ENCODE results near the gene DPEP2.

Gene DPEP2

GRCh38 chr16:67948015-67948414 lies 51.3 kb downstream of the DPEP2 start:
- no peak overlapping the region for H4K91ac ChIP-seq (ENCODE audit: low read length)
- H3K14ac ChIP-seq (ENCODE audit: low read length in 2 of 2), result no peak overlapping the region
- H2AFZ ChIP-seq (ENCODE audit: low read depth, low read length), result no peak overlapping the region
- H3K79me1 ChIP-seq (replicated peaks; ENCODE audit: low read length, poor library complexity, severe bottlenecking), result peaks cover 55% of the 10 kb centered on the region
- no peaks in the 10 kb centered on the region for H3K9me3 ChIP-seq (ENCODE audit: control insufficient read depth, low read length)
- H3K23ac ChIP-seq (ENCODE audit: low read length in 2 of 2), result no peak overlapping the region
- H2BK120ac ChIP-seq (ENCODE audit: low read depth, low read length), result no peak overlapping the region
- H3K27me3 ChIP-seq (ENCODE audit: control insufficient read depth in 1 of 2, insufficient read depth in 1 of 2, low read length in 2 of 2), result no peaks in the 10 kb centered on the region
- H3K4me1 ChIP-seq (ENCODE audit: control insufficient read depth, insufficient read depth, low read depth, low read length), result peaks cover 16% of the 10 kb centered on the region
- no peak overlapping the region for H3K18ac ChIP-seq (ENCODE audit: low read depth in 1 of 2, low read length in 2 of 2)
- no peak overlapping the region for H4K8ac ChIP-seq (ENCODE audit: low read length)
- 98% methylated on average over 15 of the region's 15 CpGs for WGBS
- H3K4ac ChIP-seq (ENCODE audit: low read depth in 1 of 2, low read length in 2 of 2), result no peak overlapping the region
- DNase-seq, result no peak
- no peak overlapping the region for H3K27ac ChIP-seq (ENCODE audit: low read length, poor library complexity, severe bottlenecking)
- H2AK5ac ChIP-seq (ENCODE audit: low read length, severe bottlenecking), result no peak overlapping the region
- H2BK5ac ChIP-seq (ENCODE audit: low read depth, low read length, poor library complexity, severe bottlenecking), result no peak overlapping the region
- H3K4me2 ChIP-seq (ENCODE audit: low read length, poor library complexity, severe bottlenecking), result no peak overlapping the region
- peaks cover 89 to 99% of the 10 kb centered on the region in 2 experiments for H3K36me3 ChIP-seq (ENCODE audit: control insufficient read depth in 1 of 2, insufficient read depth in 2 of 2, low read depth in 1 of 2, low read length in 2 of 2)
- no peak overlapping the region for H3K4me3 ChIP-seq (ENCODE audit: insufficient read depth in 1 of 2, low read depth in 1 of 2, low read length in 2 of 2)
- no peak overlapping the region for H2BK15ac ChIP-seq (ENCODE audit: low read depth, poor library complexity, severe bottlenecking)
- H3K9ac ChIP-seq (ENCODE audit: low read length), result no peak overlapping the region
- H2BK12ac ChIP-seq (ENCODE audit: low read length in 2 of 2), result no peak overlapping the region

- no peaks in the 10 kb centered on the region for H3K27me3 ChIP-seq (ENCODE audit: control insufficient read depth in 1 of 2, insufficient read depth in 1 of 2, low read length in 2 of 2)
- H3K4me2 ChIP-seq (ENCODE audit: low read length, poor library complexity, severe bottlenecking), result no peak overlapping the region
- peaks cover 93 to 99% of the 10 kb centered on the region in 2 experiments for H3K36me3 ChIP-seq (ENCODE audit: control insufficient read depth in 1 of 2, insufficient read depth in 2 of 2, low read depth in 1 of 2, low read length in 2 of 2)
- DNase-seq, result no peak
- H2AK5ac ChIP-seq (ENCODE audit: low read length, severe bottlenecking), result no peak overlapping the region
- no peak overlapping the region for H2BK120ac ChIP-seq (ENCODE audit: low read depth, low read length)
- H3K23ac ChIP-seq (ENCODE audit: low read length in 2 of 2), result no peak overlapping the region
- 97% methylated on average over 28 of the region's 28 CpGs for WGBS
- H3K4me3 ChIP-seq (ENCODE audit: insufficient read depth in 1 of 2, low read depth in 1 of 2, low read length in 2 of 2), result no peak overlapping the region
- no peak overlapping the region for H4K91ac ChIP-seq (ENCODE audit: low read length)
- no peak overlapping the region for H3K18ac ChIP-seq (ENCODE audit: low read depth in 1 of 2, low read length in 2 of 2)
- H4K8ac ChIP-seq (ENCODE audit: low read length), result no peak overlapping the region
- H3K4me1 ChIP-seq (ENCODE audit: control insufficient read depth, insufficient read depth, low read depth, low read length), result peaks cover 18% of the 10 kb centered on the region
- H3K9ac ChIP-seq (ENCODE audit: low read length), result no peak overlapping the region
- H3K79me1 ChIP-seq (replicated peaks; ENCODE audit: low read length, poor library complexity, severe bottlenecking), result peaks cover 56% of the 10 kb centered on the region
- no peak overlapping the region for H2BK5ac ChIP-seq (ENCODE audit: low read depth, low read length, poor library complexity, severe bottlenecking)
- H3K14ac ChIP-seq (ENCODE audit: low read length in 2 of 2), result no peak overlapping the region
- no peak overlapping the region for H3K4ac ChIP-seq (ENCODE audit: low read depth in 1 of 2, low read length in 2 of 2)
- no peak overlapping the region for H2BK15ac ChIP-seq (ENCODE audit: low read depth, poor library complexity, severe bottlenecking)
- no peaks in the 10 kb centered on the region for H3K9me3 ChIP-seq (ENCODE audit: control insufficient read depth, low read length)
- H2BK12ac ChIP-seq (ENCODE audit: low read length in 2 of 2), result no peak overlapping the region
- no peak overlapping the region for H3K27ac ChIP-seq (ENCODE audit: low read length, poor library complexity, severe bottlenecking)
- H2AFZ ChIP-seq (ENCODE audit: low read depth, low read length), result no peak overlapping the region
These were observed 52.2 kb downstream of the DPEP2 start for GRCh38 chr16:67946966-67947558.

GRCh38 chr16:67946128-67946569 lies 53.1 kb downstream of the DPEP2 start:
- 97% methylated on average over 18 of the region's 20 CpGs for WGBS
- Histone ChIP-seq H3K14ac (ENCODE audit: low read length in 2 of 2) (no peak overlapping the region), H3K79me1 (replicated peaks; ENCODE audit: low read length, poor library complexity, severe bottlenecking) (peaks cover 53% of the 10 kb centered on the region), H3K36me3 (ENCODE audit: control insufficient read depth in 1 of 2, insufficient read depth in 2 of 2, low read depth in 1 of 2, low read length in 2 of 2) (peaks cover 93 to 99% of the 10 kb centered on the region in 2 experiments), H4K8ac (ENCODE audit: low read length) (peak overlapping the region; percentile 25), H4K91ac (ENCODE audit: low read length) (peak overlapping the region; percentile 12), H3K18ac (ENCODE audit: low read depth in 1 of 2, low read length in 2 of 2) (no peak overlapping the region), H3K4me2 (ENCODE audit: low read length, poor library complexity, severe bottlenecking) (no peak overlapping the region), H2BK120ac (ENCODE audit: low read depth, low read length) (no peak overlapping the region), H3K4me1 (ENCODE audit: control insufficient read depth, insufficient read depth, low read depth, low read length) (peaks cover 18% of the 10 kb centered on the region), H2BK12ac (ENCODE audit: low read length in 2 of 2) (no peak overlapping the region), H3K4ac (ENCODE audit: low read depth in 1 of 2, low read length in 2 of 2) (no peak overlapping the region), H3K27ac (ENCODE audit: low read length, poor library complexity, severe bottlenecking) (no peak overlapping the region), H3K9me3 (ENCODE audit: control insufficient read depth, low read length) (no peaks in the 10 kb centered on the region), H2AK5ac (ENCODE audit: low read length, severe bottlenecking) (no peak overlapping the region), H2BK15ac (ENCODE audit: low read depth, poor library complexity, severe bottlenecking) (no peak overlapping the region), H3K4me3 (ENCODE audit: insufficient read depth in 1 of 2, low read depth in 1 of 2, low read length in 2 of 2) (no peak overlapping the region), H2BK5ac (ENCODE audit: low read depth, low read length, poor library complexity, severe bottlenecking) (no peak overlapping the region), H3K9ac (ENCODE audit: low read length) (no peak overlapping the region), H3K27me3 (ENCODE audit: control insufficient read depth in 1 of 2, insufficient read depth in 1 of 2, low read length in 2 of 2) (no peaks in the 10 kb centered on the region), H3K23ac (ENCODE audit: low read length in 2 of 2) (no peak overlapping the region), H2AFZ (ENCODE audit: low read depth, low read length) (no peak overlapping the region)
- no peak for DNase-seq

- no peak overlapping the region for H3K4me2 ChIP-seq (ENCODE audit: low read length, poor library complexity, severe bottlenecking)
- no peak overlapping the region for H4K8ac ChIP-seq (ENCODE audit: low read length)
- H2BK12ac ChIP-seq (ENCODE audit: low read length in 2 of 2), result no peak overlapping the region
- H3K4me3 ChIP-seq (ENCODE audit: insufficient read depth in 1 of 2, low read depth in 1 of 2, low read length in 2 of 2), result no peak overlapping the region
- no peaks in the 10 kb centered on the region for H3K9me3 ChIP-seq (ENCODE audit: control insufficient read depth, low read length)
- H3K4me1 ChIP-seq (ENCODE audit: control insufficient read depth, insufficient read depth, low read depth, low read length), result peaks cover 18% of the 10 kb centered on the region
- H2BK15ac ChIP-seq (ENCODE audit: low read depth, poor library complexity, severe bottlenecking), result no peak overlapping the region
- DNase-seq, result no peak
- no peak overlapping the region for H2BK5ac ChIP-seq (ENCODE audit: low read depth, low read length, poor library complexity, severe bottlenecking)
- no peak overlapping the region for H3K23ac ChIP-seq (ENCODE audit: low read length in 2 of 2)
- H3K27me3 ChIP-seq (ENCODE audit: control insufficient read depth in 1 of 2, insufficient read depth in 1 of 2, low read length in 2 of 2), result no peaks in the 10 kb centered on the region
- no peak overlapping the region for H2BK120ac ChIP-seq (ENCODE audit: low read depth, low read length)
- H3K4ac ChIP-seq (ENCODE audit: low read depth in 1 of 2, low read length in 2 of 2), result no peak overlapping the region
- H3K79me1 ChIP-seq (replicated peaks; ENCODE audit: low read length, poor library complexity, severe bottlenecking), result peaks cover 51% of the 10 kb centered on the region
- no peak overlapping the region for H2AK5ac ChIP-seq (ENCODE audit: low read length, severe bottlenecking)
- H3K27ac ChIP-seq (ENCODE audit: low read length, poor library complexity, severe bottlenecking), result no peak overlapping the region
- no peak overlapping the region for H2AFZ ChIP-seq (ENCODE audit: low read depth, low read length)
- WGBS, result 92% methylated on average over 24 of the region's 24 CpGs
- no peak overlapping the region for H3K9ac ChIP-seq (ENCODE audit: low read length)
- H3K36me3 ChIP-seq (ENCODE audit: control insufficient read depth in 1 of 2, insufficient read depth in 2 of 2, low read depth in 1 of 2, low read length in 2 of 2), result peaks cover 89 to 97% of the 10 kb centered on the region in 2 experiments
- H3K14ac ChIP-seq (ENCODE audit: low read length in 2 of 2), result no peak overlapping the region
- no peak overlapping the region for H3K18ac ChIP-seq (ENCODE audit: low read depth in 1 of 2, low read length in 2 of 2)
- H4K91ac ChIP-seq (ENCODE audit: low read length), result no peak overlapping the region
These were observed 53.8 kb downstream of the DPEP2 start for GRCh38 chr16:67945392-67945933.
